Activated T-helper 17 cell treated with anti-CD3 and anti-CD28 coated beads, Interleukin-2, amount 50 U/mL, for 72 hours (primary cell): ENCODE results near the gene CHN2. TPM values are rescaled to one million over a fixed set of nuclear protein-coding genes. Genes with fewer than 3 reads are reported as not detected.

Experiments
- ATAC-seq: fragments of 150-1000 bp; cut with Tn5 transposase; replicated peaks from 2 replicates; pipeline ENCODE4 v1.10.0; 2021; ENCODE audit warnings: mild to moderate bottlenecking, moderate library complexity
- H3K27ac Mint-ChIP-seq: one replicate; pipeline ENCODE4 v1.8.0; 2022; ENCODE audit warnings: mixed read lengths
- H3K27me3 Mint-ChIP-seq: one replicate; pipeline ENCODE4 v1.8.0; 2022; ENCODE audit warnings: mixed read lengths
- H3K36me3 Mint-ChIP-seq: one replicate; pipeline ENCODE4 v1.8.0; 2022; ENCODE audit warnings: low read depth, mild to moderate bottlenecking, mixed read lengths
- H3K4me1 Mint-ChIP-seq: one replicate; pipeline ENCODE4 v1.8.0; 2022; ENCODE audit warnings: mixed read lengths
- H3K4me3 Mint-ChIP-seq: one replicate; pipeline ENCODE4 v1.8.0; 2022; ENCODE audit warnings: mild to moderate bottlenecking, mixed read lengths
- H3K9me3 Mint-ChIP-seq: one replicate; pipeline ENCODE4 v1.8.0; 2022; ENCODE audit warnings: mixed read lengths
- total RNA-seq, 2 donors: library from RNA; stranded (reverse); gene quantifications; one replicate each; pipeline ENCODE4 v1.2.3, GENCODE V29; 2022

The CHN2 gene
- total RNA-seq, 2 donors from 2014 or later: 0.85 TPM; not detected in 1

- H3K27ac Mint-ChIP-seq: no peak overlapping the region
Observed at GRCh38 chr7:29320577-29320976, 126.0 kb downstream of the CHN2 start.

GRCh38 chr7:29322023-29322712, 127.6 kb downstream of the CHN2 start:
- H3K27ac Mint-ChIP-seq: no peak overlapping the region
- no peaks in the 10 kb centered on the region for H3K4me1 Mint-ChIP-seq
- H3K36me3 Mint-ChIP-seq: no peaks in the 10 kb centered on the region
- ATAC-seq: no peak
- no peaks in the 10 kb centered on the region for H3K27me3 Mint-ChIP-seq
- no peak overlapping the region for H3K4me3 Mint-ChIP-seq
- H3K9me3 Mint-ChIP-seq: no peaks in the 10 kb centered on the region

More at GRCh38 chr7:29320577-29320976, 126.0 kb downstream of the CHN2 start:
- no peaks in the 10 kb centered on the region for H3K9me3 Mint-ChIP-seq
- H3K4me3 Mint-ChIP-seq: no peak overlapping the region
- no peaks in the 10 kb centered on the region for H3K27me3 Mint-ChIP-seq
- no peaks in the 10 kb centered on the region for H3K36me3 Mint-ChIP-seq
- H3K4me1 Mint-ChIP-seq: no peaks in the 10 kb centered on the region
- ATAC-seq: no peak

- Mint-ChIP-seq H3K4me3 (no peak overlapping the region), H3K27ac (no peak overlapping the region), H3K27me3 (peaks cover 2% of the 10 kb centered on the region), H3K36me3 (no peaks in the 10 kb centered on the region), H3K9me3 (no peaks in the 10 kb centered on the region), H3K4me1 (no peaks in the 10 kb centered on the region)
- ATAC-seq: no peak
Observed at GRCh38 chr7:29325476-29325875, 130.9 kb downstream of the CHN2 start.

- no peaks in the 10 kb centered on the region for H3K9me3 Mint-ChIP-seq
- no peak for ATAC-seq
- H3K4me1 Mint-ChIP-seq: no peaks in the 10 kb centered on the region
- peaks cover 7% of the 10 kb centered on the region for H3K27me3 Mint-ChIP-seq
- H3K4me3 Mint-ChIP-seq: no peak overlapping the region
- no peak overlapping the region for H3K27ac Mint-ChIP-seq
- H3K36me3 Mint-ChIP-seq: no peaks in the 10 kb centered on the region
Observed at GRCh38 chr7:29326864-29327263, 132.3 kb downstream of the CHN2 start.

- Mint-ChIP-seq H3K36me3 (no peaks in the 10 kb centered on the region), H3K27ac (no peak overlapping the region), H3K4me3 (no peak overlapping the region), H3K9me3 (no peaks in the 10 kb centered on the region), H3K27me3 (peaks cover 7% of the 10 kb centered on the region), H3K4me1 (no peaks in the 10 kb centered on the region)
- ATAC-seq: no peak
Observed at GRCh38 chr7:29327455-29327854, 132.9 kb downstream of the CHN2 start.

- no peaks in the 10 kb centered on the region for H3K9me3 Mint-ChIP-seq
- no peak overlapping the region for H3K27ac Mint-ChIP-seq
- H3K4me1 Mint-ChIP-seq: no peaks in the 10 kb centered on the region
- ATAC-seq: no peak
- H3K27me3 Mint-ChIP-seq: peaks cover 7% of the 10 kb centered on the region
- H3K36me3 Mint-ChIP-seq: no peaks in the 10 kb centered on the region
- H3K4me3 Mint-ChIP-seq: no peak overlapping the region
Observed at GRCh38 chr7:29328045-29328444, 133.5 kb downstream of the CHN2 start.

- no peaks in the 10 kb centered on the region for H3K36me3 Mint-ChIP-seq
- H3K4me1 Mint-ChIP-seq: no peaks in the 10 kb centered on the region
- ATAC-seq: no peak
- peaks cover 7% of the 10 kb centered on the region for H3K27me3 Mint-ChIP-seq
- no peak overlapping the region for H3K4me3 Mint-ChIP-seq
- no peak overlapping the region for H3K27ac Mint-ChIP-seq
- H3K9me3 Mint-ChIP-seq: no peaks in the 10 kb centered on the region
Observed at GRCh38 chr7:29328811-29329210, 134.2 kb downstream of the CHN2 start.

- peak; percentile 14 for ATAC-seq
- Mint-ChIP-seq H3K36me3 (no peaks in the 10 kb centered on the region), H3K4me3 (no peak overlapping the region), H3K4me1 (no peaks in the 10 kb centered on the region), H3K27me3 (peaks cover 7% of the 10 kb centered on the region), H3K27ac (no peak overlapping the region), H3K9me3 (no peaks in the 10 kb centered on the region)
Observed at GRCh38 chr7:29329686-29330085, 135.1 kb downstream of the CHN2 start.

GRCh38 chr7:29330136-29330535, 135.6 kb downstream of the CHN2 start:
- Mint-ChIP-seq H3K9me3 (no peaks in the 10 kb centered on the region), H3K36me3 (no peaks in the 10 kb centered on the region), H3K27ac (no peak overlapping the region), H3K4me3 (no peak overlapping the region), H3K4me1 (no peaks in the 10 kb centered on the region), H3K27me3 (peaks cover 7% of the 10 kb centered on the region)
- ATAC-seq: no peak

- Mint-ChIP-seq H3K36me3 (no peaks in the 10 kb centered on the region), H3K4me3 (no peak overlapping the region), H3K4me1 (no peaks in the 10 kb centered on the region), H3K9me3 (no peaks in the 10 kb centered on the region), H3K27me3 (peaks cover 7% of the 10 kb centered on the region), H3K27ac (no peak overlapping the region)
- ATAC-seq: no peak
Observed at GRCh38 chr7:29331163-29331562, 136.6 kb downstream of the CHN2 start.

- no peak overlapping the region for H3K27ac Mint-ChIP-seq
- no peak for ATAC-seq
- H3K4me3 Mint-ChIP-seq: no peak overlapping the region
- peaks cover 5% of the 10 kb centered on the region for H3K4me1 Mint-ChIP-seq
- H3K27me3 Mint-ChIP-seq: peaks cover 7% of the 10 kb centered on the region
- no peaks in the 10 kb centered on the region for H3K9me3 Mint-ChIP-seq
- no peaks in the 10 kb centered on the region for H3K36me3 Mint-ChIP-seq
Observed at GRCh38 chr7:29332042-29332811, 137.7 kb downstream of the CHN2 start.

- no peak for ATAC-seq
- no peaks in the 10 kb centered on the region for H3K36me3 Mint-ChIP-seq
Observed at GRCh38 chr7:29332875-29333855, 138.6 kb downstream of the CHN2 start.

GRCh38 chr7:29335188-29336083, 140.9 kb downstream of the CHN2 start:
- ATAC-seq: no peak
- Mint-ChIP-seq H3K27ac (no peak overlapping the region), H3K9me3 (no peaks in the 10 kb centered on the region), H3K4me3 (no peak overlapping the region), H3K36me3 (no peaks in the 10 kb centered on the region), H3K27me3 (peaks cover 5% of the 10 kb centered on the region), H3K4me1 (peaks cover 5% of the 10 kb centered on the region)

More at GRCh38 chr7:29332875-29333855, 138.6 kb downstream of the CHN2 start:
- Mint-ChIP-seq H3K27me3 (peaks cover 7% of the 10 kb centered on the region), H3K4me3 (no peak overlapping the region), H3K4me1 (peaks cover 5% of the 10 kb centered on the region), H3K9me3 (no peaks in the 10 kb centered on the region), H3K27ac (no peak overlapping the region)
